C4-2B (cell line): ENCODE data around the gene QTRT2.
A peak's percentile ranks its signal among the peaks of the same experiment; 100 is the strongest.

Experiments used
- H3K27ac ChIP-seq: fragments of 450-650 bp; 2 replicates; pipeline ENCODE4 v1.5.1; 2017
- ZFX ChIP-seq: fragments of 450-650 bp; IDR thresholded peaks from 2 replicates; pipeline ENCODE4 v1.6.1; 2017
- TF ChIP-seq, protein P1 (sequence below): fragments of 450-650 bp; conservative IDR thresholded peaks from 2 replicates; pipeline ENCODE4 v1.5.1; 2017; ENCODE audit warnings: mild to moderate bottlenecking

The QTRT2 gene

DNA sequence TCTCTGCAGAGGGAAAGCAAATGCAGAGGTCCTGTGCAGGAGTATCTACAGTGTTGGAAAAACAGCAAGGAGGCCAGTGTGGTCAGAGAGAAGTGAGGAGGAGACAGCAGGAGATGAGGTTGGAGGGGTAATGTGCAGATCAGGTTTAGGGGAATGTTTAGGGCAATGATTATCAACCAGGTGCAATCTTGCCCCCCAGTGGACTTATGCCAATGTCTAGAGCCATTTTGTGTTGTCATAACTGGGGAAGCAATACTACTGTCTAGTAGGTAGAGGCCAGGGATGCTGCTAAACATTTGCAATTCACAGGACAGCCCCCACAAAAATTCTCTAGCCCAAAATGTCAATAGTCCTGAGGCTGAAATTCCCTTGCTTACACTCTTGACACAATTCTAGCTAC is 13.3 kb upstream of the QTRT2 start:
- TF ChIP-seq ZFX: no peak
- TF ChIP-seq, protein P1, sequence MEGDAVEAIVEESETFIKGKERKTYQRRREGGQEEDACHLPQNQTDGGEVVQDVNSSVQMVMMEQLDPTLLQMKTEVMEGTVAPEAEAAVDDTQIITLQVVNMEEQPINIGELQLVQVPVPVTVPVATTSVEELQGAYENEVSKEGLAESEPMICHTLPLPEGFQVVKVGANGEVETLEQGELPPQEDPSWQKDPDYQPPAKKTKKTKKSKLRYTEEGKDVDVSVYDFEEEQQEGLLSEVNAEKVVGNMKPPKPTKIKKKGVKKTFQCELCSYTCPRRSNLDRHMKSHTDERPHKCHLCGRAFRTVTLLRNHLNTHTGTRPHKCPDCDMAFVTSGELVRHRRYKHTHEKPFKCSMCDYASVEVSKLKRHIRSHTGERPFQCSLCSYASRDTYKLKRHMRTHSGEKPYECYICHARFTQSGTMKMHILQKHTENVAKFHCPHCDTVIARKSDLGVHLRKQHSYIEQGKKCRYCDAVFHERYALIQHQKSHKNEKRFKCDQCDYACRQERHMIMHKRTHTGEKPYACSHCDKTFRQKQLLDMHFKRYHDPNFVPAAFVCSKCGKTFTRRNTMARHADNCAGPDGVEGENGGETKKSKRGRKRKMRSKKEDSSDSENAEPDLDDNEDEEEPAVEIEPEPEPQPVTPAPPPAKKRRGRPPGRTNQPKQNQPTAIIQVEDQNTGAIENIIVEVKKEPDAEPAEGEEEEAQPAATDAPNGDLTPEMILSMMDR: no peak
- no peak overlapping the region for H3K27ac ChIP-seq

DNA sequence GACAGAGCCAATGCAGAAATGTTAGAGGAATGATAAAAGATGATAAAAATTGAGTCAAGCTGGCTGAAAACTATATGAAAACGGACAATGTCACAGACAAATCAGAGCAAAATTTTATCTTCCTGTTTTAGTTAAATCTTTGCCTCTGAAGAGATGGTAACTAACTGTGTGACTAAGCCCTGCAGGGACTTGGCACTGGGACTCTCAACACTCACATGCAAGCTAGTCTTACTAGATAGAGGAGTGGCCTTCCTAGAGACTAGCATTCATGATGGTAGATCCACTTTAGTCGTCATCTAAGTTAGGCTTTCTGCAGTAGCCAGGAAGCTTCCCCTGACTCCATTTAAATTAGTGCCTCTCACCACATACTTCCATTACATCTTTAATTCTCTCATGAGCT is 4.3 kb upstream of the QTRT2 start:
- H3K27ac ChIP-seq: no peak overlapping the region
- TF ChIP-seq ZFX: no peak
- TF ChIP-seq, protein P1: no peak

DNA sequence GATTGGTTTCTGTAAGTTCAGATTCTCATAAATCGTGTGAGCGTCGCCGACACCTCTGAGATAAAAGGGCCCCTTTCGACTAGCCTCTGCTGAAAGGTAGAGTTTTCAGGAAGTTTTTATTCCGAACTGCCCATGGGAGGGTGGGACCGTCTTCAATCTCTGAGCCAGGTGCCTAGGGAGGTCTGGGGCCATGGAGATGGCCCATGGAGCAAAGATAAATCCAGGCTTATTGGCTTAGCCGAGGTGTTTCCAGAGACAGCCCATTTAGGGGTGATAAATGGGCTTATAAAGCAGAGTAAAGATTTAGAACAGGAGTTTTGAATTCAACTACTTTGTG is 442 bp downstream of the QTRT2 start:
- no peak for TF ChIP-seq ZFX
- TF ChIP-seq, protein P1: no peak
- H3K27ac ChIP-seq: peak overlapping the region; percentile 81

DNA sequence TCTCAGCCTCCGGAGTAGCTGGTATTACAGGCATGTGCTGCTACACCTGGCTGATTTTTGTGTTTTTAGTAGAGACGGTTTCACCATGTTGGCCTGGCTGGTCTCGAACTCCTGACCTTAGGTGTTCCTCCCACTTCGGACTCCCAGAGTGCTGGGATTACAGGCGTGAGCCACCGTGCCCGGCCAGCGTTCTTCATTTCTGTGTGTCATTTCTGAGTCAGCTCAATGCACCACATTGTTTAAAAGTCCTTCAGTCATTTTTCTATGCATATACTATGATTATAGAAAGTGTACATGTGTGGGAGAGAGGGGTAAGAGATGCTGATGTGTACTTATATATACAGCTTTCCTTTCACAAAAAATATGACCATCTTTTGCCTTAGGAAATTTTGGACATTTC is 2.1 kb downstream of the QTRT2 start:
- H3K27ac ChIP-seq: no peak overlapping the region
- TF ChIP-seq ZFX: no peak
- TF ChIP-seq, protein P1: no peak

DNA sequence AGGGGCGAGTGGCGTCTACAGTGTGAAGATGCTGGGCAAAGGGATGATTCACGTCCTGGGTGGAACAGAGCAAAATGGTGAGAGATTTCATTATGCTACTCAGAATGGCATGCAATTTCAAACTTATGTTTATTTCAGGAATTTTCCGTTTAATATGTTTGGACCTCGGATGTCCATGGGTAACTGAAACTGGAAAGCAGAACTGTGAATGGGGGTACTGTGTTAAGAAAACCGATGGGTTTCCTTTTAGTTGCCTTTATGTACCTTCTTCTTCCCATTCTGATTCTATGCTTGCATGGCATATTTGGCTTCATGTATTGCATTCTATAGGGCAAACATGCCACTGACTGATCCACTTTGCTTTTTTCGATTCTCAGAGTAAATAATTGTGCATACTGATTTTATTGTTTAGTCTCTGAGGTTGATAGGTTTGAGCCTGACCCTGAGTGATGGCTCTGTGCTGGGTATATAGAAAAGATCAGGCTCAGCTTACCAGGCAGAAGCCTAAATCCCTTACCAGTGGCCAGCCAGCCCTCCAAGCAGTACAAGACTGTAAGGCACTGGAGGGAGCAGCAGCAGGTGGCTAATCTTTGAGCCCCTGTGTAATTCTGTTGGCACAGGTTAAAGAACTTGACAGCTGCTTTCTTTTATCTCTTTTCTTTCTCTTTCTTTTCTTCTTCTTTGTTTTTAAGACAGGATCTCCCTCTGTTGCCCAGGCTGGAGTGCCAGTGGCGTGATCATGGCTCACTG is 4.5 kb downstream of the QTRT2 start:
- TF ChIP-seq, protein P1: no peak
- TF ChIP-seq ZFX: no peak
- H3K27ac ChIP-seq: no peak overlapping the region

DNA sequence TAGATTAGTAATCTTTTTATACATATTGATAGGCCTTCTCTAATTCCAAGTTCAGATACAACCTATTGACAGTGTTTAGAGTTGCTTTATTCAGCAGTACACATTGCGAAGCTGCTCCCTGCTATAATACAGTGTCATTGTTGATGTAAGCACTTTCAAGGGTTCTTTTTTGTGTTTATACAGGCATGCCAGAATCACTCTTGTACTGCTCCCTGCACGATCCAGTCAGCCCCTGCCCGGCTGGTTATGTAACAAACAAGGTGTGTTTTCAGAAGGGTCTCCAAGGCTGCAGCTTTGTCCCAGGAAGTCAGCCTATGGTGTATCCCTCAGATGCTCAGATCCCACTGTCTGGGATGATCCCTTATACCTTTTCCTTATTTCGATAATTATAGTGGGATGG is 11.3 kb downstream of the QTRT2 start:
- no peak overlapping the region for H3K27ac ChIP-seq
- TF ChIP-seq, protein P1: no peak
- no peak for TF ChIP-seq ZFX

DNA sequence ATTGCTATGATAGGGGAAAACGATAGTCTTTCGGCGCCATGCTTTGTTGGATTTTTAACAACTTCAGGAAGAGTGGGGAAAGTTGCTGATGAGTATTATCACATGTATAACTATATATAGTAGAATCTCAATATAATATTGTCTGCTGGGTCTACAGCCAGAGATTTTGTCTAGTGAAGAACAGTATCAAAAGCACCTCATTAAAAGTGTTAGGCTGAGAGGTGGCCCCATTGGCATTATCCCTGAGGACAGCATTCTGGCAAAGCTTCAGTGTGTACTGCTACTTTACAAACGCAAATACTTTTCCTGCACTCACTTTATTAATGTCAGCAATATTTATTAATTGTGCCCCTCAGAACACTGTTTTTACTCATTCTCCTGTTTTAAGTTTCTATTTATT is 11.8 kb downstream of the QTRT2 start:
- no peak for TF ChIP-seq ZFX
- TF ChIP-seq, protein P1: no peak
- H3K27ac ChIP-seq: no peak overlapping the region
